HG02798 (cell line): ENCODE results near the gene IL1RL1.

Experiments used
- ATAC-seq: cut with Tn5 transposase; IDR thresholded peaks from one replicate; pipeline ENCODE4 v1.9.1; 2021; ENCODE audit warnings: mild to moderate bottlenecking; ENCODE audit not compliant: unreplicated experiment, poor library complexity

IL1RL1 gene

DNA sequence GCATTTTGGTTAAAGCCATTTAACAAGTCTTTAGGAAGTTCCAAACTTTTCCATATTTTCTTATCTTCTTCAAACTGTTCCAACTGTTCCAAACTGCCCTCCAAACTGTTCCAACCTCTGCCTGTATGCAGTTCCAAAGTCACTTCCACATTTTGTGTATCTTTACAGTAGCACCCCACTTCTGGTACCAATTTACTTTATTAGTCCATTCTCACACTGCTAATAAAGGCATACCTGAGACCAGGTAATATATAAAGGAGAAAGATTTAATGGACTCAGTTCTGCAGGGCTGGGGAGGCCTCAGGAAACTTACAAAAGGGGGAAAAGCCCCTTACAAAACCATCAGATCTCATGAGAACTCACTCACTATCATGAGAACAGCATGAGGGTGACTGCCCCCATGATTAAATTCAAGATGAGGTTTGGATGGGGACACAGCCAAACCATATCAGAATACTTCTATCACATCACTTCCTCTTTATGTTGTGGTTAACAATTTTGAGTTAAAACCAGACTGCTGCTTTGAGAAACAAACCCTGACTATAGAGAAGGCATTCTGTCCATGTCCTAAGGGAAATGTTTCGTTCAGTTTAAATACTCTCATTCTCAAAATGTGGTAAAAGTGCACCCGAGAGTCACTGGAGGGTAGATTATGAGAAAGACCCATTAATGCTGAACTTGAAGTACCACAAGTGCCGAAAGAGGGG, 55.2 kb downstream of the IL1RL1 start:
- ATAC-seq = no peak

- ATAC-seq = no peak
Measured at GRCh38 chr2:102367331-102367971, 56.1 kb downstream of the IL1RL1 start.

GRCh38 chr2:102368461-102369109, 57.2 kb downstream of the IL1RL1 start:
- no peak for ATAC-seq

GRCh38 chr2:102369866-102370265, 58.5 kb downstream of the IL1RL1 start:
- no peak for ATAC-seq

GRCh38 chr2:102376052-102376591, 64.8 kb downstream of the IL1RL1 start:
- ATAC-seq = no peak

DNA sequence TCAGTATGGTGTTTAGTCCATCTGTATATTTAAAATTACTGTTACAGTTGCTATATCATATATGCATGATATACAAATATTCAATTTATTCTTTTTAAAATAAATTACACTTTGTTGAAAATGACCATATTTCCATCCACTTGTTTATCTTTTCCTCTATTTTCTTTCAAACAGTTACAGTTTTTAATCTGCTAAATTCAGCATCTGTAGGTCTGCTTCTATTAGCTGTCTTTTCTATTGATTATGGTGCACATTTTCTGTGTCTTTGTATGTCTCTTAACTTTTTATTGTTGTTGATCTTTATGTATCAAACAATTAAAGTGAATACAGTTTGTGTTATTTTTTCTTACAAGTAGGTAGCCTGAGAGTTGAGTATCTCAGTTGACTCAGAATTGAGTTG, 72.4 kb downstream of the IL1RL1 start:
- ATAC-seq = no peak

- no peak for ATAC-seq
Measured at GRCh38 chr2:102385522-102385921, 74.2 kb downstream of the IL1RL1 start.

DNA sequence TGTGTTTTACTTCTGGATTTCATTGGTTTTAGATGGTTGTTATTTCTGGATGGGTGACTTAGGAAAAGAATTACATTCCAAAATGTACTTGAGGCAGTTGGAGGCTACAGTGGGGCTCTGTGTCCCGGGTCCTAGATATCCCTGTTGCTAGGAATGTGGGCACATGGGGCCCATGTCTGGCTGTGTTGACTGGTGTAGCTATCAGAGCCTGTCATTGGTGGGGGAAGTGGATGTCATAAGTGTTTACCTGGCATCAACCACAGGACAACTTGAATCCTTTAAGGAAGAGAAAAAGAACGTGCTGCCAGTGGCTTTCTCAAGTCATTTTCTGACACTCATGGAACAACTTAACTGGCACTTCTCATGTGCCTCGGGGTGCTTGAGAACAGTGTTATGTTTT, 74.6 kb downstream of the IL1RL1 start:
- no peak for ATAC-seq

DNA sequence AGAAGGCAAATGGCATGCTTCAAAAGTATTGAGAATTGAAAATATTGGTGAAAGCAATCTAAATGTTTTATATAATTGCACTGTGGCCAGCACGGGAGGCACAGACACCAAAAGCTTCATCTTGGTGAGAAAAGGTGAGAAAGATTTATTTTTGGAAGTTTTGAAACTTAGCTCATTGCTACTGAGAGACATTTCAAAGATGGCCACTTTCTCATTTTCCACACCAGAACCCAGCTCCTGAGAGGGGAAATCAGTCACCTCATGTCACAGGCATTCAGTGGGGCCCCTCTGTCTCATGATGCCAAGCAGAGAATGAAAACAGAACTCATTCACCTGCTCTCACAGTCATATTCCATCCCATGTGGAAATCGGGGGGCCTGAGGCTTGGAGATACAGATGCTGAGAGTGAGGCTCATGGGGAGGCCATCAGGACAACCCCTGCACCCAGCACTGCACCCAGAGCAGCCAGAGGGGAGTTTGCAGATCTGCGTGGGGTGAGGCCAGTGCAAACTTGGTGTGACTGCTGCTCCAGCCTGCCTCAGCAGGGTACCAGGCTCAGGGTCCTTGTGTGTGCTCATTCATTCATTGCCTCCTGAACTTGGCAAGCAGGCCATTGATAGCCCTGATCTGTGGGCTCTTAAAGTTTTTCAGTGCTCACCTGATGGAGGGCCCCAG, 75.6 kb downstream of the IL1RL1 start:
- no peak for ATAC-seq

DNA sequence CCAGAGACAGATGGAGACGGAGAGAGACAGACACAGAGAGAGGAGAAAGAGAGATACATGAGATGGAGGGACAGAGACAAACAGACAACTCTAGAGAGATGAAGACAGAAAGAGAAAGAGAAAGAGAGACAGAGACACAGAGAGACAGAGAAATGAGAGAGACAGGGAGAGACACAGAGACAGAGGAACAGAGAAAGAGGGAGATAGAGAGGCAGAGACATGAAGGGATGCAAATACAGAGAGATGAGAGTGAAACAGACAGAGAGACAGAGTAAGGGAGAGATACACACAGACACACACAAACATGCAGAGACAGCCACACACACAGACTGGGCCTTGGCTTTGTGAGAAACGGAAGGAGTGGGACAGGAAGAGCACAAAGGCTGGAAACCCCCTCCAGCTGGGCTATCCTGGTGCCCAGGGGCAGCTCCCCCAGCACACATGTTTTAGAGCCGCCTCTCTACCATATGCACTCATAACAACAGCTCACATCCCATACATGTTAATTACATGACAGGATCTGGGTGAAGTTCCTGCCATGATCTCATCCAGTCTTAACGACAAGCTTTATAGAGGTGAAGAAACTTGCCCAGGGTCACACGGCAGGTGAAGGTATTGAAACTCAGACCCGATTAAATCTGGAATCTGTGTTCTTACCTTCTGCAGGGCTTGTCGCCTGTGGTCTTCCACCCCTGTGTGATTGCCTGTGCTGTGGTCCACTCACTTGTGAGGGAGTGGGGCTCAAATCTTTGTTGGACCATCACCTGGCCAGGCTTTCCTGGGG, 76.6 kb downstream of the IL1RL1 start:
- peak; percentile 54 for ATAC-seq

- ATAC-seq = no peak
Measured at GRCh38 chr2:102391565-102391964, 80.2 kb downstream of the IL1RL1 start.

DNA sequence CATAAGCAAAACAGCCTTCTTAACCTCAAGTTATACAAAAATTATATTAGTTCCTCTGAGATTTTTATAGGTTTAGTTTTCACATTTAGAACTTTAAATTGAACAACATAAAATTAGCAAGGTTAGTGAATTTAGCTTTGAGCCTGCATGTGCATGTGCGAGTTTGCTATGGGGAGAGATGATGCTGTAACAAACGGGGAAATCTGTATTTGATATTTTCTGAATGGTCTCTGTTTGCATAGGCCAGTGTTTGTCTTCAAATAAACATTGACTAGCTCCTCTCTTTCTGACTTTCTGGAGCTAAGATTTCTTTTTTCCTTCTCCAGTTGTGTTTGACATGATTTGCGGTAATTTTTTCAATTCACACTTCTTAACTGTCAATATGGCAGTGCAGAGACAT, 80.7 kb downstream of the IL1RL1 start:
- no peak for ATAC-seq

- ATAC-seq = no peak
Measured at GRCh38 chr2:102392942-102393341, 81.6 kb downstream of the IL1RL1 start.

DNA sequence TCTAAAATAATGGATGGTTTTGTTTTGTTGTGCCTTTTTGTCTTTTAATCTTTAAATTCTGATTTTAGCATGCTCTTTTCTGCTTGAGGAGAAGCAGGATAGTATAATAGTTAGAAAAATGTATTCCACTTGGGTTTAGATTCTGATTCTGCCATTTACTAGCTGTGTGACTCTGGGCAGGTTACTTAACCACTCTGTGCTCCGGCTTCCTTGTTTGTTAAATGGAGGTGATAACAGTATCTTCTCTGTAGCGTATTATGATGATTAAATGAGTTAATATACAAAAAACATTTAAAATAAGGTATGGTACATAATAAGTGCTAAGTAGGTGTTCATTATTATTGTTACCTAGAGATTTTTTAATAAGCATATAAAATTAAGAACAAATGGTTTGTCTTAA, 84.6 kb downstream of the IL1RL1 start:
- no peak for ATAC-seq

DNA sequence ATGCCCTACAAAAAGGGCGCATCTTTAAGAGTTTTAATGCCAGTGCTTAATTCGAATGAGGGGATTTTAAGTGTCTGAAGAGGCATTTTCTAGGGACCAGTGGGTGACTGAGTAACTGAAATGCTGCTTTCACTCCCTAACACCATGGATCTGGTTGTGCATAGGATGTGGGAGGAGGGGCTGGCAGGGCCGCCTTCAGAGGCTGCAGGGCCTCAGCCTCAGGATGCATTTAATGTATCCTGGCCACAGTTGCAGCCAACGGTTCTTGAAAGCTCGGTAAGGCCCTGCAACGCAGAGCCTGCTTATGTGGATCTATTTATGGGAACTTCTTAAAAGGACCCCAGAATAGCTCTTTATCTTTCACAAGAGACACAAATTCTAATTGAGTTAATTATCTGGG, 85.8 kb downstream of the IL1RL1 start:
- ATAC-seq = no peak

- ATAC-seq = no peak
Measured at GRCh38 chr2:102399499-102400141, 88.3 kb downstream of the IL1RL1 start.

DNA sequence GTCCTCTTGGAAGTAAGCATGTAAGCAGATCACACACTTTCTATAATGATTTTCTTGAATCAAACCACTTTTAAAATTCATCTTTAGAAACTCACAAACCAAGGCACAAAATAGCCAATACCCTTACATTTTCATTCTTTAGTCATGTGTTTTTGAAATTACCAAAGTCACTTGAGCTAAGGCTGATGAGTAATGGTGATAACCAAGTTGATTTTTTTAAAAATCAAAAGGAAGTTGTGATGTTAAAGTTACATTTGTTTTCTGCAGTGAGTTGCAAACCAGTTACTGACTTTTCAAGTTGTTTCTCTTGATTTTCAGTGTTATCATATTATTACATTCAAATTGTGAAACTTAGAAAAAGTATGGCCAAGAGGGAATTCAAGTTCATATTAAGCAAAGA, 90.1 kb downstream of the IL1RL1 start:
- ATAC-seq = no peak
